K562 (cell line): ENCODE data around the gene PUDP. TPM values are rescaled to one million over a fixed set of nuclear protein-coding genes. Genes with fewer than 3 reads are reported as not detected.
A peak's percentile ranks its signal among the peaks of the same experiment; 100 is the strongest.

Source experiments
- ATAC-seq: fragments of 200-7000 bp; cut with Tn5 transposase; 3 replicates; pipeline ENCODE4 v1.9.1; 2020; ENCODE audit warnings: moderate library complexity
- Bru-seq: library from RNA; stranded (reverse); fragments of 400-500 nt; gene quantifications from one replicate; lab custom pipeline; 2021; lab: Mats Ljungman, UMichigan
- BruChase-seq, 2 experiments: library from RNA; stranded (reverse); fragments of 400-500 nt; gene quantifications; one replicate each; lab custom pipeline; 2021; lab: Mats Ljungman, UMichigan
- BruUV-seq: library from RNA; stranded (reverse); fragments of 400-500 nt; replicated peaks from 2 replicates; lab custom pipeline; 2021; lab: Mats Ljungman, UMichigan
- CTCF ChIA-PET: fragments of 300-600 bp; formaldehyde crosslinking; extraction: SDS; loops from one replicate; lab custom pipeline; 2021; ENCODE audit warnings: low intra/inter-chr PET ratio; lab: Yijun Ruan, JAX
- POLR2A ChIA-PET: fragments of 300-600, 350-650 bp; sonication (Branson Sonifier 250); formaldehyde crosslinking; extraction: SDS; loops from one replicate; lab custom pipeline; 2021; ENCODE audit warnings: antibody characterized with exemption, inconsistent platforms; lab: Yijun Ruan, JAX
- DNase-seq, 4 experiments: peaks; one replicate each; pipeline versions ENCODE4 v3.0.0 to v3.0.0-alpha.2; 2011 to 2018; ENCODE audit warnings: low spot score in 3 of 4, mixed read lengths in 3 of 4; ENCODE audit errors: extremely low read depth in 1 of 4
- FAIRE-seq: peaks from 2 replicates; lab custom pipeline; 2011; peaks lifted over from hg19 to GRCh38; lab: Jason Lieb, UNC
- H2AFZ ChIP-seq: 2 replicates; pipeline ENCODE4 v1.6.0; 2011; ENCODE audit warnings: low read depth, low read length, control low read depth, inconsistent platforms
- H3K27ac ChIP-seq: fragments of 200-600 bp; 3 replicates; pipeline ENCODE4 v1.8.0; 2011; ENCODE audit warnings: low read depth, mild to moderate bottlenecking, control low read depth, inconsistent platforms, low read length, moderate library complexity, mixed read lengths; ENCODE audit errors: extremely low read depth
- H3K27me3 ChIP-seq, 2 experiments: fragments of 300-600 bp in 1 of 2; 2 replicates in 1 of 2; 3 replicates in 1 of 2; pipeline versions ENCODE4 v1.6.0 to v1.8.0; 2011; ENCODE audit warnings: inconsistent platforms in 2 of 2, low read length in 2 of 2, mild to moderate bottlenecking in 1 of 2, mixed read lengths in 1 of 2, moderate library complexity in 1 of 2; ENCODE audit not compliant: control insufficient read depth in 2 of 2, insufficient read depth in 2 of 2
- H3K36me3 ChIP-seq: fragments of 300-600 bp; 3 replicates; pipeline ENCODE4 v1.8.0; 2011; ENCODE audit warnings: mild to moderate bottlenecking, low read length, inconsistent platforms; ENCODE audit not compliant: control insufficient read depth, insufficient read depth
- H3K4me1 ChIP-seq, 2 experiments: fragments of 200-600 bp in 1 of 2; replicated peaks in 1 of 2; 2 replicates in 1 of 2; 3 replicates in 1 of 2; pipeline versions ENCODE4 v1.5.1 to v1.8.0; 2011; ENCODE audit warnings: inconsistent platforms in 2 of 2, low read length in 2 of 2, mild to moderate bottlenecking in 1 of 2, mixed read lengths in 1 of 2, moderate library complexity in 1 of 2; ENCODE audit not compliant: control insufficient read depth in 2 of 2, insufficient read depth in 2 of 2
- H3K4me2 ChIP-seq: 2 replicates; pipeline ENCODE4 v1.6.1; 2011; ENCODE audit warnings: low read length, control low read depth, inconsistent platforms, mixed read lengths; ENCODE audit not compliant: insufficient read depth
- H3K4me3 ChIP-seq: fragments of 200-600 bp; sonication (generic), shearing (Covaris generic); 2 replicates; pipeline ENCODE4 v1.5.1; 2016; ENCODE audit warnings: control low read depth, inconsistent platforms
- H3K79me2 ChIP-seq: fragments of 200-600 bp; 3 replicates; pipeline ENCODE4 v1.8.0; 2011; ENCODE audit warnings: low read length, inconsistent platforms; ENCODE audit not compliant: control insufficient read depth, insufficient read depth
- H3K9ac ChIP-seq, 2 experiments: 2 replicates each; pipeline versions ENCODE4 v1.6.0 to v1.6.1; 2011; ENCODE audit warnings: low read depth in 2 of 2, low read length in 2 of 2, control low read depth in 1 of 2, inconsistent platforms in 1 of 2, mild to moderate bottlenecking in 1 of 2, mixed read lengths in 1 of 2; ENCODE audit not compliant: insufficient read depth in 1 of 2
- H3K9me1 ChIP-seq: one replicate; pipeline ENCODE4 v1.6.0; 2011; ENCODE audit warnings: inconsistent platforms, mild to moderate bottlenecking, low read length, moderate library complexity; ENCODE audit not compliant: control insufficient read depth, insufficient read depth
- H3K9me3 ChIP-seq: replicated peaks from 2 replicates; pipeline ENCODE4 v1.5.1; 2011; ENCODE audit warnings: low read depth, low read length, inconsistent platforms; ENCODE audit not compliant: control insufficient read depth, insufficient read depth
- H4K20me1 ChIP-seq: replicated peaks from 2 replicates; pipeline ENCODE4 v1.6.1; 2011; ENCODE audit warnings: low read length, inconsistent platforms, mixed read lengths; ENCODE audit not compliant: control insufficient read depth, insufficient read depth
- ARID2 ChIP-seq: fragments of 450-650 bp; IDR thresholded peaks from 2 replicates; pipeline ENCODE4 v1.6.1; 2017; ENCODE audit warnings: antibody characterized with exemption, mild to moderate bottlenecking
- CBFB ChIP-seq: sonication (generic); formaldehyde crosslinking; IDR thresholded peaks from 2 replicates; pipeline ENCODE4 v1.4.0; 2020; ENCODE audit warnings: mild to moderate bottlenecking, missing genetic modification reagents
- EGR1 ChIP-seq: fragments of 450-650 bp; conservative IDR thresholded peaks from 2 replicates; pipeline ENCODE4 v1.6.1; 2017; ENCODE audit warnings: mild to moderate bottlenecking
- GATA2 ChIP-seq: sonication (generic); formaldehyde crosslinking; IDR thresholded peaks from 2 replicates; pipeline ENCODE4 v1.4.0; 2020; ENCODE audit warnings: mild to moderate bottlenecking, missing genetic modification reagents
- MEF2A ChIP-seq: IDR thresholded peaks from 2 replicates; pipeline ENCODE4 v1.6.1; 2011; ENCODE audit warnings: low read depth, mild to moderate bottlenecking, low read length, moderate library complexity; ENCODE audit not compliant: control insufficient read depth
- RAD21 ChIP-seq, 2 experiments: fragments of 250-450 bp in 1 of 2; fragments of 450-650 bp in 1 of 2; sonication (Bioruptor Pico) in 1 of 2; formaldehyde crosslinking in 1 of 2; IDR thresholded peaks in 1 of 2; conservative IDR thresholded peaks in 1 of 2; 2 replicates each; pipeline versions ENCODE4 v1.4.0 to v1.8.0; 2020 to 2022; ENCODE audit warnings: mild to moderate bottlenecking in 2 of 2, moderate library complexity in 1 of 2
- SMARCC2 ChIP-seq: fragments of 450-650 bp; IDR thresholded peaks from 2 replicates; pipeline ENCODE4 v1.6.1; 2017; ENCODE audit warnings: antibody characterized with exemption, moderate library complexity, mild to moderate bottlenecking, low read depth
- ZFX ChIP-seq: sonication (generic); formaldehyde crosslinking; IDR thresholded peaks from 2 replicates; pipeline ENCODE4 v1.8.0; 2022; ENCODE audit warnings: mild to moderate bottlenecking, missing genetic modification reagents, moderate library complexity
- WGBS: fragments of 100-300 bp; shearing (Covaris generic); methylation state at CpG from one replicate; pipeline ENCODE4 v1.1.6; 2016; ENCODE audit warnings: low coverage, mixed read lengths; ENCODE audit not compliant: insufficient coverage; ENCODE audit errors: missing lambda C conversion rate; 5-methylcytosine and 5-hydroxymethylcytosine counted together
- in situ Hi-C: fragments of 300-500 bp; cut with MboI; formaldehyde crosslinking; loops from 4 replicates; pipeline ENCODE4 v1.15.0; 2018; ENCODE audit warnings: inconsistent platforms, mixed read lengths
- intact Hi-C: fragments of 100-400 bp; cut with micrococcal nuclease; formaldehyde crosslinking; loops from 2 replicates; pipeline ENCODE4 v1.14.2; 2022
- long read RNA-seq, 3 experiments: library from polyadenylated mRNA in 2 of 3; library from RNA in 1 of 3; unstranded in 2 of 3; stranded (forward) in 1 of 3; transcript quantifications; one replicate each; pipeline ENCODE4 v2.0.0, GENCODE V29; 2019 to 2022
- polyA minus RNA-seq, 3 experiments: library from RNA; depleted of rRNA, polyadenylated mRNA; stranded (reverse); fragments of >200 nt; gene quantifications; 2 replicates each; pipeline ENCODE4 v1.2.3, GENCODE V29; 2011
- polyA plus RNA-seq, 8 experiments: library from polyadenylated mRNA; depleted of rRNA in 4 of 8; stranded (reverse) in 5 of 8; unstranded in 3 of 8; fragments of >200 nt; fragmentation: Nextera tagmentation in 2 of 8; fragmentation: Illumina TruSeq in 1 of 8; extraction: Ambion mirVana in 2 of 8; extraction: Trizol in 1 of 8; gene quantifications; 2 replicates each; pipeline versions ENCODE4 v1.2.1 to v1.2.3, GENCODE V29; 2011 to 2014; ENCODE audit warnings: inconsistent platforms in 1 of 8, missing spikeins in 1 of 8
- total RNA-seq, 7 experiments: library from RNA; depleted of rRNA in 6 of 7; stranded (reverse); fragments of >200 nt in 6 of 7; fragmentation: Illumina TruSeq in 2 of 7; extraction: Trizol in 2 of 7; gene quantifications; 2 replicates each; pipeline versions ENCODE4 v1.2.1 to v1.2.3, GENCODE V29; 2011 to 2021; ENCODE audit warnings: low replicate concordance in 1 of 7
- TF ChIP-seq, protein P1 (sequence below), 2 experiments: fragments of 450-650 bp; conservative IDR thresholded peaks; 2 replicates each; pipeline ENCODE4 v1.6.1; 2017; ENCODE audit warnings: mild to moderate bottlenecking in 2 of 2, moderate library complexity in 2 of 2
- TF ChIP-seq, protein P2 (sequence below), 2 experiments: IDR thresholded peaks; 2 replicates each; pipeline ENCODE4 v1.6.1; 2012; ENCODE audit warnings: improper control_type of control experiment in 2 of 2, low read depth in 2 of 2, low read length in 2 of 2, borderline replicate concordance in 1 of 2

PUDP gene
- total RNA-seq (2011; cell fraction: chromatin; rRNA removed; ENCODE audit: low replicate concordance) = 20.5 and 30.5 TPM in 2 replicates
- 10.2 and 12.4 TPM in 2 replicates for total RNA-seq (2011; cell fraction: nucleolus; rRNA removed)
- 20.8 and 28.0 TPM in 2 replicates for total RNA-seq (2011; cell fraction: nucleoplasm; rRNA removed)
- total RNA-seq (2014; rRNA removed) = 13.6 and 13.8 TPM in 2 replicates
- total RNA-seq (2014; rRNA removed; fragmentation: Illumina TruSeq; extraction: Trizol) = 21.1 and 21.2 TPM in 2 replicates
- 19.0 and 21.4 TPM in 2 replicates for total RNA-seq (2015; rRNA removed; fragmentation: Illumina TruSeq; extraction: Trizol)
- 29.2 and 31.7 TPM in 2 replicates for total RNA-seq (2021)
- 36.7 and 48.6 TPM in 2 replicates for polyA plus RNA-seq (2011; rRNA removed)
- 28.7 and 34.0 TPM in 2 replicates for polyA plus RNA-seq (2011; cell fraction: cytosol; rRNA removed)
- polyA plus RNA-seq (2011; cell fraction: nucleus; rRNA removed) = 12.5 and 15.8 TPM in 2 replicates
- polyA plus RNA-seq (2012) = 29.9 and 35.2 TPM in 2 replicates
- 29.8 and 36.7 TPM in 2 replicates for polyA plus RNA-seq (2014; fragmentation: Illumina TruSeq; extraction: Trizol)
- polyA plus RNA-seq (2014; fragmentation: Nextera tagmentation; extraction: Ambion mirVana) = 10 to 100 TPM; 61.9 to 63.0 TPM
- 27.8 and 31.3 TPM in 2 replicates for polyA plus RNA-seq (2014; rRNA removed)
- 48.9 and 52.5 TPM in 2 replicates for polyA minus RNA-seq (2011; rRNA and poly(A)+ RNA removed)
- polyA minus RNA-seq (2011; cell fraction: cytosol; rRNA and poly(A)+ RNA removed) = 21.5 and 21.8 TPM in 2 replicates
- polyA minus RNA-seq (2011; cell fraction: nucleus; rRNA and poly(A)+ RNA removed) = 10.6 and 16.1 TPM in 2 replicates
- Bru-seq, nascent RNA = percentile 73 among the genes with signal in this experiment
- percentile 59 among the genes with signal in this experiment for BruChase-seq, experiment 1, labeled RNA remaining after a 2-hour chase
- BruChase-seq, experiment 2, labeled RNA remaining after a 6-hour chase = percentile 56 among the genes with signal in this experiment
- long read RNA-seq, experiment 1, transcript PUDP-201 (4 exons, 2,140 nt) = major isoform, 39 of 75 reads
- long read RNA-seq, experiment 1, partial matches to known transcripts = 14 of 75 reads
- long read RNA-seq, experiment 1, other reads (novel, unspliced or antisense) = 21 of 75 reads
- long read RNA-seq, experiment 2, transcript PUDP-201 (4 exons, 2,140 nt) = major isoform, 17 of 32 reads
- long read RNA-seq, experiment 2, partial matches to known transcripts = 3 of 32 reads
- long read RNA-seq, experiment 2, other reads (novel, unspliced or antisense) = 11 of 32 reads
- long read RNA-seq, experiment 3, transcript PUDP-201 (4 exons, 2,140 nt) = major isoform, 35 of 41 reads
- long read RNA-seq, experiment 3, partial matches to known transcripts = 2 of 41 reads
- long read RNA-seq, experiment 3, other reads (novel, unspliced or antisense) = 3 of 41 reads

DNA sequence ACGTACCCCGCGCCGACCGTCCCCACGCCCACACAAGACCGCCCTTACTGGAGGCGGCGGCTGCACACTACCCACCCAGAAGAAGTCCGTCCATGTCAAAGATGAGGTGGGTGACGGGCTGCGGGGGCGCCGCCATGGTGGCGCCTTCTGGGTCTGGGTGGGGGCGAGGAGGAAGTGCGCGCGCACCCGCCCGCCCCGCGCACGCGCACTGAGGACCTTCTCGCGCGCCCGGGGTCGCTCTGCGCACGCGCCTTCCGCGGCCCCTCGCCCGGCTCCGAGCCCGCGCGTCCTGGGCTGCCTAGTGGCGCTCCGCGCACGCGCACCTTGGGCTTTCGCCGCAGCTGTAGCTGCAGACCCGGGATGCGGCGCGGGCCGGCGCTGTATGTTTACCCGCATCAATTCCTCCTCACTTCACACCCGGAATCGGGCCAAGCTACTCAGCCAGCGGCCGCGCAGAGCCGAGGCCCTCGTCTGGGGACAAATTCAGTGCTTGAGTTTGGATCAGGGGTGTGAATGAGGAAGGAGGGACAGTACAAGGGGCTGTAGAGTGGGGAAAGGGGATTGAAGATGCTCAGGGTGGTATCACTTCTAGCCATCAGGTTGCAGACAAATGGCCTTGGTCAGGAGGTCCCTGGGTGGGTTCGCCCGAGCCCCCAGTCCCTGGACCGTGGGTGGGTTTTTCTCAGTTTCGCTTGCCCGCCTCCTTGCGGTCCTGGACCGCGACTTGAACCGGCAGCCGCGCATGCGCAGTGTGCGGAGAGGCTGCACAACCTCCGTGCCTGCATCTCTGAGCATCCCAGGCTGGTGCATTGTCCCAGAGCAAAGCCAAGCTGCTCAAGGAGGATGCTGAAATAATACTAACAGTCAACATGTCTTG lies at the start of gene PUDP:
Gene PUDP (minus strand): TSS at position 176 of the 877 bp plus-strand sequence. CDS start 40 bp downstream, at position 136.
- ChIA-PET POLR2A (no interaction called here), CTCF (interaction anchor here (0.6 to 0.7 kb wide), 2 partner anchors 30 to 828 kb away, joined by 3 read pairs; no protein-coding TSS in a partner anchor)
- peak within 1 kb of the TSS; percentile 88 for H3K27ac ChIP-seq
- H3K9me1 ChIP-seq = no peaks in the 10 kb centered on the region
- no TSS peak for BruUV-seq
- intact Hi-C loops = loop anchor here (10.0 kb wide), 1 partner anchor 777 kb away; the partner anchor contains the start of gene PNPLA4
- DNase-seq (peak; percentile 86 to 96 (median 96)), FAIRE-seq (peak; percentile 35), ATAC-seq (peak; percentile 92)
- H3K9ac ChIP-seq = peak within 1 kb of the TSS; percentile 76 to 97
- in situ Hi-C loops = no loop called here
- no peaks in the 10 kb centered on the region for H3K36me3 ChIP-seq
- H3K4me3 ChIP-seq = peak within 1 kb of the TSS; percentile 71
- no peaks in the 10 kb centered on the region for H3K9me3 ChIP-seq
- peaks cover 10 to 17% of the 10 kb centered on the region in 2 experiments; a peak in 4 of 5 replicates for H3K4me1 ChIP-seq
- H4K20me1 ChIP-seq = 0 out of 2 replicates have a peak, but pooled peaks cover 3% of the 10 kb centered on the region
- H3K27me3 ChIP-seq = no peaks in the 10 kb centered on the region
- WGBS = 0% methylated on average over 15 of the region's 76 CpGs
- peak within 1 kb of the TSS; percentile 95 for H3K4me2 ChIP-seq
- peak within 1 kb of the TSS; percentile 98 for H2AFZ ChIP-seq
- peaks cover 47% of the 10 kb centered on the region for H3K79me2 ChIP-seq
- TF ChIP-seq, protein P1, sequence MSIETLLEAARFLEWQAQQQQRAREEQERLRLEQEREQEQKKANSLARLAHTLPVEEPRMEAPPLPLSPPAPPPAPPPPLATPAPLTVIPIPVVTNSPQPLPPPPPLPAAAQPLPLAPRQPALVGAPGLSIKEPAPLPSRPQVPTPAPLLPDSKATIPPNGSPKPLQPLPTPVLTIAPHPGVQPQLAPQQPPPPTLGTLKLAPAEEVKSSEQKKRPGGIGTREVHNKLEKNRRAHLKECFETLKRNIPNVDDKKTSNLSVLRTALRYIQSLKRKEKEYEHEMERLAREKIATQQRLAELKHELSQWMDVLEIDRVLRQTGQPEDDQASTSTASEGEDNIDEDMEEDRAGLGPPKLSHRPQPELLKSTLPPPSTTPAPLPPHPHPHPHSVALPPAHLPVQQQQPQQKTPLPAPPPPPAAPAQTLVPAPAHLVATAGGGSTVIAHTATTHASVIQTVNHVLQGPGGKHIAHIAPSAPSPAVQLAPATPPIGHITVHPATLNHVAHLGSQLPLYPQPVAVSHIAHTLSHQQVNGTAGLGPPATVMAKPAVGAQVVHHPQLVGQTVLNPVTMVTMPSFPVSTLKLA (conservative IDR thresholded peaks at IDR 0.05) = peak in 1 of 2 experiments; percentile 22; a peak in 1 of 4 replicates
- TF ChIP-seq ARID2 (0 out of 2 replicates have a peak, but pooled peaks have one; percentile 22), CBFB (no peak), RAD21 (CRISPR knock-in tag; conservative IDR thresholded peaks at IDR 0.05 in 1 of 2, IDR thresholded peaks at IDR 0.05 in 1 of 2) (no peak), GATA2 (CRISPR knock-in tag) (no peak), EGR1 (peak; percentile 94), SMARCC2 (peak; percentile 68), MEF2A (no peak), ZFX (CRISPR knock-in tag) (peak; percentile 9; the same call in 1 of the 2 replicates)
- TF ChIP-seq, protein P2, sequence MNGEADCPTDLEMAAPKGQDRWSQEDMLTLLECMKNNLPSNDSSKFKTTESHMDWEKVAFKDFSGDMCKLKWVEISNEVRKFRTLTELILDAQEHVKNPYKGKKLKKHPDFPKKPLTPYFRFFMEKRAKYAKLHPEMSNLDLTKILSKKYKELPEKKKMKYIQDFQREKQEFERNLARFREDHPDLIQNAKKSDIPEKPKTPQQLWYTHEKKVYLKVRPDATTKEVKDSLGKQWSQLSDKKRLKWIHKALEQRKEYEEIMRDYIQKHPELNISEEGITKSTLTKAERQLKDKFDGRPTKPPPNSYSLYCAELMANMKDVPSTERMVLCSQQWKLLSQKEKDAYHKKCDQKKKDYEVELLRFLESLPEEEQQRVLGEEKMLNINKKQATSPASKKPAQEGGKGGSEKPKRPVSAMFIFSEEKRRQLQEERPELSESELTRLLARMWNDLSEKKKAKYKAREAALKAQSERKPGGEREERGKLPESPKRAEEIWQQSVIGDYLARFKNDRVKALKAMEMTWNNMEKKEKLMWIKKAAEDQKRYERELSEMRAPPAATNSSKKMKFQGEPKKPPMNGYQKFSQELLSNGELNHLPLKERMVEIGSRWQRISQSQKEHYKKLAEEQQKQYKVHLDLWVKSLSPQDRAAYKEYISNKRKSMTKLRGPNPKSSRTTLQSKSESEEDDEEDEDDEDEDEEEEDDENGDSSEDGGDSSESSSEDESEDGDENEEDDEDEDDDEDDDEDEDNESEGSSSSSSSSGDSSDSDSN (IDR thresholded peaks at IDR 0.05; ENCODE audit: borderline replicate concordance in 1 of 2, low read depth in 2 of 2, low read length in 2 of 2) = 0 out of 4 replicates have a peak, but pooled peaks of 1 of the 2 experiments have one; percentile 26
